Naive thymus-derived CD4-positive, alpha-beta T cell (primary cell): ENCODE measurements around the gene NDUFV2. TPM values are rescaled to one million over a fixed set of nuclear protein-coding genes. Genes with fewer than 3 reads are reported as not detected.

Experiments
- ATAC-seq: fragments of 150-1000 bp; cut with Tn5 transposase; 2 replicates; pipeline ENCODE4 v1.10.0; 2021; ENCODE audit warnings: mild to moderate bottlenecking, moderate library complexity
- CTCF ChIA-PET: fragments of 350-600 bp; sonication (Branson Sonifier 250); formaldehyde crosslinking; loops from one replicate; lab custom pipeline; 2021; ENCODE audit warnings: antibody characterized with exemption; lab: Charles Lee
- POLR2A ChIA-PET: fragments of 350-600 bp; sonication (Branson Sonifier 250); formaldehyde crosslinking; loops from one replicate; lab custom pipeline; 2021; ENCODE audit warnings: antibody characterized with exemption, inconsistent platforms; lab: Charles Lee
- DNase-seq, 9 donors: peaks; one replicate each; pipeline versions ENCODE4 v3.0.0 to v3.0.0-alpha.2; 2020 to 2022; ENCODE audit warnings: mixed read lengths in 1 of 9
- H3K27ac ChIP-seq: one replicate; pipeline ENCODE4 v1.7.0; 2013; ENCODE audit warnings: mild to moderate bottlenecking, low read depth, low read length, moderate library complexity
- H3K27me3 ChIP-seq, 2 donors: one replicate each; pipeline ENCODE4 v1.7.0; 2013; ENCODE audit warnings: low read length in 2 of 2, mild to moderate bottlenecking in 2 of 2, moderate library complexity in 2 of 2; ENCODE audit not compliant: control insufficient read depth in 2 of 2, insufficient read depth in 2 of 2
- H3K36me3 ChIP-seq, 3 experiments: 1 replicate in 2 of 3; 2 replicates in 1 of 3; pipeline ENCODE4 v1.7.0; 2013; ENCODE audit warnings: low read length in 3 of 3, mild to moderate bottlenecking in 3 of 3, moderate library complexity in 1 of 3; ENCODE audit not compliant: insufficient read depth in 3 of 3, control insufficient read depth in 2 of 3
- H3K4me1 ChIP-seq, 2 donors: one replicate each; pipeline ENCODE4 v1.7.0; 2013; ENCODE audit warnings: low read length in 2 of 2, mild to moderate bottlenecking in 2 of 2, moderate library complexity in 1 of 2; ENCODE audit not compliant: control insufficient read depth in 2 of 2, insufficient read depth in 2 of 2
- H3K4me3 ChIP-seq: 2 replicates; pipeline ENCODE4 v1.7.0; 2013; ENCODE audit warnings: mild to moderate bottlenecking, low read length
- H3K9me3 ChIP-seq, 3 experiments: 1 replicate in 2 of 3; 2 replicates in 1 of 3; pipeline ENCODE4 v1.7.0; 2013; ENCODE audit warnings: low read length in 3 of 3; ENCODE audit not compliant: control insufficient read depth in 2 of 3
- H3K27ac Mint-ChIP-seq, 9 donors: one replicate each; pipeline ENCODE4 v1.8.0; 2020 to 2022; ENCODE audit warnings: mixed read lengths in 9 of 9, mild to moderate bottlenecking in 8 of 9, moderate library complexity in 5 of 9, inconsistent platforms in 2 of 9
- H3K27me3 Mint-ChIP-seq, 5 donors: one replicate each; pipeline ENCODE4 v1.8.0; 2021 to 2022; ENCODE audit warnings: mixed read lengths in 5 of 5, mild to moderate bottlenecking in 1 of 5
- H3K36me3 Mint-ChIP-seq, 5 donors: one replicate each; pipeline ENCODE4 v1.8.0; 2020 to 2022; ENCODE audit warnings: mixed read lengths in 5 of 5, mild to moderate bottlenecking in 3 of 5, inconsistent platforms in 1 of 5
- H3K4me1 Mint-ChIP-seq, 7 donors: one replicate each; pipeline ENCODE4 v1.8.0; 2020 to 2022; ENCODE audit warnings: mixed read lengths in 7 of 7, mild to moderate bottlenecking in 3 of 7, inconsistent platforms in 1 of 7
- H3K4me3 Mint-ChIP-seq, 10 donors: one replicate each; pipeline ENCODE4 v1.8.0; 2020 to 2022; ENCODE audit warnings: mild to moderate bottlenecking in 10 of 10, mixed read lengths in 10 of 10, moderate library complexity in 6 of 10, inconsistent platforms in 2 of 10
- H3K9me3 Mint-ChIP-seq, 11 donors: one replicate each; pipeline ENCODE4 v1.8.0; 2020 to 2022; ENCODE audit warnings: mixed read lengths in 11 of 11, mild to moderate bottlenecking in 4 of 11, inconsistent platforms in 1 of 11, moderate library complexity in 1 of 11
- intact Hi-C, 2 donors: fragments of 100-400 bp; cut with micrococcal nuclease; formaldehyde crosslinking; loops; one replicate each; pipeline ENCODE4 v1.15.1; 2023
- polyA plus RNA-seq, 2 donors: library from polyadenylated mRNA; unstranded; fragments of 300-500 nt; fragmentation: Illumina TruSeq; gene quantifications; one replicate each; pipeline ENCODE4 v1.2.3, GENCODE V29; 2021
- total RNA-seq, 6 experiments: library from RNA in 5 of 6; stranded (reverse) in 5 of 6; gene quantifications; 1 replicate in 5 of 6; 2 replicates in 1 of 6; pipeline ENCODE4 v1.2.3 and lab custom pipeline; 2021 to 2026

NDUFV2 gene
- total and polyA plus RNA-seq, 7 experiments from 2014 or later, result 127 to 198 (median 171) TPM

GRCh38 chr18:9133225-9133624, 30.7 kb downstream of the NDUFV2 start:
- Histone ChIP-seq H3K9me3 (no peaks in the 10 kb centered on the region), H3K36me3 (peaks cover 0 to 35% (median 26%) of the 10 kb centered on the region in 3 experiments), H3K4me3 (no peak overlapping the region), H3K27ac (peak overlapping the region; percentile 88), H3K4me1 (peaks cover 10 to 25% of the 10 kb centered on the region in 2 donors), H3K27me3 (no peaks in the 10 kb centered on the region)
- peak overlapping the region; percentile 41 to 98 (median 77) for H3K27ac Mint-ChIP-seq
- H3K4me3 Mint-ChIP-seq, result peak overlapping the region in 7 of 10 donors; percentile 1 to 53 (median 19)
- peaks cover 21 to 71% (median 63%) of the 10 kb centered on the region in 7 donors for H3K4me1 Mint-ChIP-seq
- H3K9me3 Mint-ChIP-seq, result no peaks in the 10 kb centered on the region
- POLR2A ChIA-PET, result interaction anchor here (10.8 to 19.8 kb wide), 3 partner anchors 17 to 38 kb away, joined by 78 to 472 read pairs (median 228); partner anchors contain the start of gene NDUFV2
- no peak for DNase-seq
- H3K36me3 Mint-ChIP-seq, result peaks cover 4 to 29% (median 18%) of the 10 kb centered on the region in 5 donors
- no peak for ATAC-seq
- no peaks in the 10 kb centered on the region for H3K27me3 Mint-ChIP-seq
- CTCF ChIA-PET, result no interaction called here
- intact Hi-C loops, result loop anchor here in 1 of 2 donors (10.0 kb wide), 1 partner anchor 482 kb away; the partner anchor contains the start of gene PPP4R1

GRCh38 chr18:9135081-9135911, 32.8 kb downstream of the NDUFV2 start:
- peaks cover 4 to 22% (median 17%) of the 10 kb centered on the region in 5 donors for H3K36me3 Mint-ChIP-seq
- H3K4me1 ChIP-seq, result peaks cover 29 to 40% of the 10 kb centered on the region in 2 donors
- H3K27me3 Mint-ChIP-seq, result no peaks in the 10 kb centered on the region

GRCh38 chr18:9135912-9136314, 33.4 kb downstream of the NDUFV2 start:
- intact Hi-C loops, result loop anchor here (1.0 to 10.0 kb wide), 15 partner anchors 8 to 777 kb away; partner anchors contain the start of genes MTCL1 (in 2 of the 2), NDUFV2 (in 2 of the 2), PPP4R1 (in 2 of the 2) and RALBP1 (in 2 of the 2)
- Mint-ChIP-seq H3K27ac (peak overlapping the region; percentile 95 to 99 (median 98)), H3K4me1 (peaks cover 38 to 75% (median 69%) of the 10 kb centered on the region in 7 donors), H3K9me3 (no peaks in the 10 kb centered on the region), H3K36me3 (peaks cover 4 to 22% (median 17%) of the 10 kb centered on the region in 5 donors), H3K4me3 (peak overlapping the region; percentile 95 to 99 (median 98)), H3K27me3 (no peaks in the 10 kb centered on the region)
- Histone ChIP-seq H3K4me3 (peak overlapping the region; percentile 86), H3K27me3 (no peaks in the 10 kb centered on the region), H3K9me3 (no peaks in the 10 kb centered on the region), H3K27ac (peak overlapping the region; percentile 88), H3K4me1 (peaks cover 36 to 44% of the 10 kb centered on the region in 2 donors), H3K36me3 (peaks cover 0 to 14% (median 11%) of the 10 kb centered on the region in 3 experiments)
- DNase-seq (no peak), ATAC-seq (peak; percentile 15)
- CTCF ChIA-PET, result interaction anchor here (1.0 to 3.4 kb wide), 5 partner anchors 10 to 39 kb away, joined by 3 to 20 read pairs (median 7); partner anchors contain the start of gene NDUFV2
- POLR2A ChIA-PET, result interaction anchor here (1.9 to 19.8 kb wide), 8 partner anchors 9 to 198 kb away, joined by 6 to 472 read pairs (median 40); partner anchors contain the start of genes NDUFV2 and TWSG1

More at GRCh38 chr18:9135081-9135911, 32.8 kb downstream of the NDUFV2 start:
- Mint-ChIP-seq H3K9me3 (no peaks in the 10 kb centered on the region), H3K4me1 (peaks cover 33 to 73% (median 67%) of the 10 kb centered on the region in 7 donors), H3K4me3 (peak overlapping the region; percentile 95 to 99 (median 98)), H3K27ac (peak overlapping the region; percentile 95 to 99 (median 98))
- POLR2A ChIA-PET, result interaction anchor here (0.6 to 19.8 kb wide), 11 partner anchors 9 to 199 kb away, joined by 3 to 472 read pairs (median 14); partner anchors contain the start of genes NDUFV2 and TWSG1
- Histone ChIP-seq H3K36me3 (peaks cover 0 to 15% (median 14%) of the 10 kb centered on the region in 3 experiments), H3K9me3 (no peaks in the 10 kb centered on the region), H3K4me3 (peak overlapping the region; percentile 86), H3K27ac (peak overlapping the region; percentile 88), H3K27me3 (no peaks in the 10 kb centered on the region)
- intact Hi-C loops, result loop anchor here (5.0 to 10.0 kb wide), 3 partner anchors 477 to 528 kb away; partner anchors contain the start of genes PPP4R1 (in 2 of the 2) and RAB12 (in 1 of the 2)
- ATAC-seq (no peak), DNase-seq (no peak)
- CTCF ChIA-PET, result interaction anchor here (0.6 to 3.4 kb wide), 9 partner anchors 9 to 383 kb away, joined by 3 to 20 read pairs (median 7); partner anchors contain the start of gene NDUFV2

GRCh38 chr18:9136315-9137155, 34.0 kb downstream of the NDUFV2 start, which contains the start of gene ANKRD12:
TSS of gene ANKRD12 (plus strand) at chr18:9136781. CDS start at chr18:9182433, 45,652 bp downstream.
- DNase-seq (peak; percentile 93 to 98 (median 96)), ATAC-seq (peak; percentile 89)
- intact Hi-C loops, result loop anchor here (1.0 to 10.0 kb wide), 16 partner anchors 8 to 777 kb away; partner anchors contain the start of genes MTCL1 (in 2 of the 2), NDUFV2 (in 2 of the 2), PPP4R1 (in 2 of the 2) and RALBP1 (in 2 of the 2)
- Mint-ChIP-seq H3K4me1 (peaks cover 45 to 75% (median 69%) of the 10 kb centered on the region in 7 donors), H3K36me3 (peaks cover 3 to 21% (median 16%) of the 10 kb centered on the region in 5 donors), H3K9me3 (no peaks in the 10 kb centered on the region), H3K27me3 (no peaks in the 10 kb centered on the region), H3K27ac (peak within 1 kb of the TSS; percentile 95 to 99 (median 98)), H3K4me3 (peak within 1 kb of the TSS; percentile 95 to 99 (median 98))
- peaks cover 42 to 50% of the 10 kb centered on the region in 2 donors for H3K4me1 ChIP-seq
- peak within 1 kb of the TSS; percentile 86 for H3K4me3 ChIP-seq
- H3K36me3 ChIP-seq, result peaks cover 0 to 11% (median 7%) of the 10 kb centered on the region in 3 experiments
- CTCF ChIA-PET, result interaction anchor here (0.6 to 3.4 kb wide), 8 partner anchors 10 to 380 kb away, joined by 3 to 20 read pairs (median 4); partner anchors contain the start of gene NDUFV2
- H3K9me3 ChIP-seq, result no peaks in the 10 kb centered on the region
- peak within 1 kb of the TSS; percentile 88 for H3K27ac ChIP-seq
- POLR2A ChIA-PET, result interaction anchor here (0.7 to 19.8 kb wide), 15 partner anchors 10 to 777 kb away, joined by 3 to 472 read pairs (median 11); partner anchors contain the start of genes NDUFV2, TWSG1 and VAPA
- H3K27me3 ChIP-seq, result no peaks in the 10 kb centered on the region

GRCh38 chr18:9137168-9138066, 34.9 kb downstream of the NDUFV2 start:
- POLR2A ChIA-PET, result interaction anchor here (0.6 to 19.8 kb wide), 18 partner anchors 10 to 776 kb away, joined by 3 to 472 read pairs (median 6); partner anchors contain the start of genes NDUFV2, TWSG1 and VAPA
- Mint-ChIP-seq H3K9me3 (no peaks in the 10 kb centered on the region), H3K27ac (peak overlapping the region; percentile 95 to 98 (median 97)), H3K36me3 (peaks cover 0 to 18% (median 13%) of the 10 kb centered on the region in 5 donors), H3K27me3 (no peaks in the 10 kb centered on the region), H3K4me3 (peak overlapping the region; percentile 93 to 99 (median 96)), H3K4me1 (peaks cover 44 to 76% (median 70%) of the 10 kb centered on the region in 7 donors)
- peak overlapping the region; percentile 86 for H3K4me3 ChIP-seq
- intact Hi-C loops, result loop anchor here (1.0 to 10.0 kb wide), 7 partner anchors 11 to 530 kb away; partner anchors contain the start of genes MTCL1 (in 2 of the 2), PPP4R1 (in 2 of the 2) and RAB12 (in 1 of the 2)
- H3K27ac ChIP-seq, result peak overlapping the region; percentile 88
- no peaks in the 10 kb centered on the region for H3K9me3 ChIP-seq
- H3K4me1 ChIP-seq, result peaks cover 51 to 59% of the 10 kb centered on the region in 2 donors
- H3K27me3 ChIP-seq, result no peaks in the 10 kb centered on the region
- peak; percentile 47 for ATAC-seq
- DNase-seq, result peak; percentile 68 to 81 (median 71)
- peaks cover 0 to 8% (median 0%) of the 10 kb centered on the region in 3 experiments for H3K36me3 ChIP-seq
- CTCF ChIA-PET, result interaction anchor here (1.0 to 3.4 kb wide), 7 partner anchors 9 to 379 kb away, joined by 3 to 20 read pairs (median 5); partner anchors contain the start of gene NDUFV2
